Kidney tubule cell (primary cell): ENCODE data around the gene CBLIF.
"Not testable (repeated sequence)": the region's sequence is repeated elsewhere in the genome, so short reads cannot be mapped to it uniquely, and the experiment has no call there.

Experiments used
- DNase-seq: peaks from one replicate; pipeline ENCODE4 v3.0.0-alpha.2; 2018; ENCODE audit warnings: low spot score

CBLIF gene

GRCh38 chr11:59847626-59848025 is 2.3 kb upstream of the CBLIF start:
- no peak for DNase-seq

DNA sequence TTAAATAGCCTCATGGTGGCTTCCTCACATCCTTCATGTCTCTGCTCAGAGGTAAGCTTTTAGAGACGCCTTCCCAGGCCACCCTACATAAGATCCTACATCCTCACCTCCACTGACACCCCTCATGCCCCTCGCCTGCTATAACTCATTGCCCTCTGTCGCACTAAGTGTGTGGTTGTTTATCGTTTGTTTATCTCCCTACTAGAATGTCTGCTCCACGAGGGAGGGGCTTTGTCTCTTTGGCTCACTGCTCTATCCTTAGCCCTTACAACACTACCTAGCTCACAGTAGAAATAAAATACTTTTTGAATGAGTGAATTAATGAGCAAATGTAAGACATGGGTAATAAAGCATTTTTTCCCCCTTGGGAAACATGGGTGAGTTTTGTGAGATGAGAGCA is 1.3 kb upstream of the CBLIF start:
- DNase-seq, result no peak

GRCh38 chr11:59842316-59842715 is 3.0 kb downstream of the CBLIF start:
- DNase-seq, result no peak

DNA sequence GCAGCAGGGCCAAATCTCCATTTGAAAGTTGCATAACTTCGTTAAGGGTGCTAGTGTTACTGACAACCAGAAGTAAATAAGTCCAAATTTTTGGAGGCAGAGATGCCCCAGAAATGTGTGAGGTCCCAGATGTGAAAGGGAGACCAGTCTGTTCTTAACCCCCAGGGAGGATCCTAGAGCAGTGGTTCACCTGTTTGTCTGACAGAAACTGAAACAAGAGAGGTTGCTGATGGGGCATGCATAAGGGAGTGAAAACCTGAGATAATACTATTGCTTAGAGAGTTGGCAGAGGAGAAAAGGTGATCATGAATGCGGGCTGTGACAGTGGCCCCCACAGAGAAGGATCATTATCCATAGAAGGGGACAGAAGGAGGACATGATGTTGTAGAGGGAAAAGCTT is 3.8 kb downstream of the CBLIF start:
- no peak for DNase-seq

- DNase-seq, result no peak
Observed at GRCh38 chr11:59839615-59840014, 5.7 kb downstream of the CBLIF start.

- DNase-seq, result no peak
Observed at GRCh38 chr11:59833602-59834001, 11.7 kb downstream of the CBLIF start.

DNA sequence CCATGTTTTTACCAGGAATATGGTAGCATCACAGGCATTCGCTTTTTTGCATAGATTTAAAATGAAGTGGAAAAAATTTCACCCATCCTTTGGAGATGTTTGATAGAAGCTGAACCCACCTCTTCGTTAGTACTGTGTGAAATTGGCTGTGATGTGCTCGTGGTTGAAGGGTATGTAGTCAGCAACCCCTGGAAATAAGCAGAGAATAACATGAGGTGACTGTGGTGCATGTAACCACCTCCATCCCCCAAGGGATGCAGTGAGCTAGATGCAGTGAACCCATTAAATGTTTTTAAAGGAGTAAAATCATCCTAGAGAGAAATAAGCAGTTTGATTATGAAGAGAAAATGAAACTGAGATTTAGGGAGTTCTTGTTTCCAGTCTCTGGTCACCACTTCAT is 15.9 kb downstream of the CBLIF start:
- DNase-seq, result no peak

- peak; percentile 69 for DNase-seq
Observed at GRCh38 chr11:59822989-59823566, 22.2 kb downstream of the CBLIF start.

DNA sequence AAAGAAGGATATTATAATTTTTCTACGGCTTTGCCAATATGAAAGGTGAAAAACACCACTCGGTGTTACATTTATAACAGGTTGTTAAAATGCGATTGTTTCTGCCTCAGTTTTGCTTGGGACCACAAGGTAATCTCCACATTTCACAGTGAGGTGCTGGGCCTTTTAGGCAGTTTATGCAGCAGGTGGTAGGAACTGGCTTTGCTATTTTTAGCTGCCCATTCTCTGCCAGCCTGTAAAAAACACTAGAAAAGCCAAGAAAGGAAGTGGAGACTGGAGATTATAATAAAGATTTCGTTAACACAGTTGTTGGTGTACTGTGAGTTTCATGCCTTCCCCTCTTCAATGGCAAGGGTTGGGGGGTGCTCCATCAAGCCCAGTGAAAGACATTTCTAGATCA is 26.7 kb downstream of the CBLIF start:
- no peak for DNase-seq

GRCh38 chr11:59816434-59816833 is 28.9 kb downstream of the CBLIF start:
- DNase-seq, result not testable (repeated sequence)

DNA sequence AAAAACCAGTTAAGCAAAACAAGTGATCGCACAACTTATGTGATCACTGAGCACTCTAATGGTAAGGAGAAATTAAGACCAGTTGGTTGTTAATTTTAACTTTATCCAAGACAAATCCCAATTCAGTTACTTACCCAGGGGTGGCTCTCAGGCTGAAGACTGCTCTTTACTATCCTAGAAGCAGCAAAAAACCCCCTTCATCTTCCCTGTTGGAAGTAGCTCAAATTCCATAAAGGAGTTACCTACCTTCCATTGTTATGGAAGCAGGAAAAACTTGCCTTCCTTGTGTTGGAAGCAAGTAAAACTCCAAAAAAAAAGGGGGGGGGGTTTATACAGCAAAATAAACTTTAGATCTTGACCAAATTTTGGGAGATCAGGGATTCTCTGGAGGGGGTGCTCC is 29.5 kb downstream of the CBLIF start:
- DNase-seq, result no peak

GRCh38 chr11:59814021-59814420 is 31.3 kb downstream of the CBLIF start:
- no peak for DNase-seq

- DNase-seq, result no peak
Observed at GRCh38 chr11:59813364-59813763, 31.9 kb downstream of the CBLIF start.

GRCh38 chr11:59812220-59812619 is 33.1 kb downstream of the CBLIF start:
- DNase-seq, result no peak

GRCh38 chr11:59810911-59811259 is 34.4 kb downstream of the CBLIF start:
- DNase-seq, result no peak

GRCh38 chr11:59810189-59810910 is 34.9 kb downstream of the CBLIF start, which contains the start of gene MRPL16:
MRPL16 (minus strand) TSS chr11:59810778; CDS start chr11:59810658, 120 bp downstream.
- DNase-seq, result peak; percentile 94

- no peak for DNase-seq
Observed at GRCh38 chr11:59807047-59807610, 38.2 kb downstream of the CBLIF start.

- DNase-seq, result no peak
Observed at GRCh38 chr11:59804061-59804460, 41.2 kb downstream of the CBLIF start.

DNA sequence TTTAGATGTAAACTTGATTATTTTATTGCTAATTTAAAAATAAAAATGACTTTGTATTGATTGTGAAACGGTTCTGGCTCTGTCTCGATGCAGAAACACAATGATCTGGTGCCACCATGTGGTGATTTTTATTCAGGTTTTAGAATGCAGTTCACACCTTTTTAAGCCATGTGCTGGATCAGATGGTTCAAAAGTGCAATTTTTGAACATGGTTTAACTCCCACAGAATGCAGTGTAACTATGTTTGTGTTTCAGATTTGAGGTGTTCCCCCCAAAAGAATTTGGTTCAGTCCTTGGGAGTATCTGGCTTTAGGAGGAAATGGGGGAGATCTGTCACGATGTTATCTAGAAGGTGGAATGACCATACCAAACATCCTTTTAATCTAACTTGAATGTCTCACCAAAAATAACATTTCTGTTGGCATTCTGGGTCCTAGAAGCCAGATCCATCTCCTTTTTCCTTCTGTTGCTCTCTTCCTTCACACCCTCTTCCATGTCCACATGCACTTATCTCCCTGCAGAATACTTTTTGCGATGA is 42.6 kb downstream of the CBLIF start:
- DNase-seq, result peak; percentile 62

- peak; percentile 70 for DNase-seq
Observed at GRCh38 chr11:59801981-59802638, 43.2 kb downstream of the CBLIF start.

- no peak for DNase-seq
Observed at GRCh38 chr11:59801160-59801706, 44.1 kb downstream of the CBLIF start.

- no peak for DNase-seq
Observed at GRCh38 chr11:59800390-59801025, 44.8 kb downstream of the CBLIF start.
